Natural killer cell (primary cell): ENCODE measurements around the gene GAS2. TPM values are rescaled to one million over a fixed set of nuclear protein-coding genes. Genes with fewer than 3 reads are reported as not detected.

Experiments used
- ATAC-seq, 3 donors: fragments of 150-1000 bp in 2 of 3; fragments of 200-7000 bp in 1 of 3; cut with Tn5 transposase; 1 replicate in 1 of 3; 2 replicates in 2 of 3; pipeline ENCODE4 v1.10.0; 2021; ENCODE audit warnings: mild to moderate bottlenecking in 2 of 3, moderate library complexity in 2 of 3
- DNase-seq, 2 donors: peaks; one replicate each; pipeline versions ENCODE4 v3.0.0 to v3.0.0-alpha.2; 2013 to 2021; ENCODE audit warnings: mixed read lengths in 1 of 2
- H3K27ac ChIP-seq: one replicate; pipeline ENCODE4 v1.5.1; 2013; ENCODE audit warnings: mild to moderate bottlenecking, low read length
- H3K27me3 ChIP-seq: one replicate; pipeline ENCODE4 v1.6.1; 2013; ENCODE audit warnings: low read length; ENCODE audit not compliant: control insufficient read depth, insufficient read depth
- H3K36me3 ChIP-seq: one replicate; pipeline ENCODE4 v1.6.1; 2013; ENCODE audit warnings: low read length; ENCODE audit not compliant: control insufficient read depth, insufficient read depth
- H3K4me1 ChIP-seq: one replicate; pipeline ENCODE4 v1.6.1; 2013; ENCODE audit warnings: low read length; ENCODE audit not compliant: control insufficient read depth, insufficient read depth
- H3K4me3 ChIP-seq: one replicate; pipeline ENCODE4 v1.5.1; 2013; ENCODE audit warnings: low read length
- H3K9me3 ChIP-seq: one replicate; pipeline ENCODE4 v1.6.1; 2013; ENCODE audit warnings: low read length; ENCODE audit not compliant: control insufficient read depth, insufficient read depth
- H3K27ac Mint-ChIP-seq, 2 donors: one replicate each; pipeline ENCODE4 v1.8.0; 2022; ENCODE audit warnings: mild to moderate bottlenecking in 2 of 2, mixed read lengths in 2 of 2, moderate library complexity in 1 of 2
- H3K27me3 Mint-ChIP-seq, 2 donors: one replicate each; pipeline ENCODE4 v1.8.0; 2022; ENCODE audit warnings: low read depth in 2 of 2, mixed read lengths in 2 of 2
- H3K36me3 Mint-ChIP-seq: one replicate; pipeline ENCODE4 v1.8.0; 2022; ENCODE audit warnings: mixed read lengths
- H3K4me1 Mint-ChIP-seq, 2 donors: one replicate each; pipeline ENCODE4 v1.8.0; 2022; ENCODE audit warnings: mixed read lengths in 2 of 2
- H3K4me3 Mint-ChIP-seq: one replicate; pipeline ENCODE4 v1.8.0; 2022; ENCODE audit warnings: mild to moderate bottlenecking, moderate library complexity, mixed read lengths
- H3K9me3 Mint-ChIP-seq, 2 donors: one replicate each; pipeline ENCODE4 v1.8.0; 2022; ENCODE audit warnings: mixed read lengths in 2 of 2
- CTCF ChIP-seq: fragments of 200-600 bp; IDR thresholded peaks from one replicate; pipeline ENCODE4 v1.8.0; 2022; ENCODE audit warnings: antibody characterized with exemption
- WGBS: methylation state at CpG from one replicate; pipeline ENCODE4 v1.1.7; 2013; ENCODE audit warnings: missing lambda C conversion rate; ENCODE audit not compliant: insufficient coverage; 5-methylcytosine and 5-hydroxymethylcytosine counted together
- intact Hi-C: fragments of 100-400 bp; cut with micrococcal nuclease; formaldehyde crosslinking; loops from one replicate; pipeline ENCODE4 v1.14.2; 2022
- total RNA-seq, 4 donors: library from RNA; stranded (reverse); fragments of 120-200 nt in 1 of 4; gene quantifications; one replicate each; pipeline versions ENCODE4 v1.2.3 to v1.2.4, GENCODE V29; 2013 to 2022

GAS2 gene
- total RNA-seq, 3 donors from 2014 or later (not counting 1 experiment from before 2014, with no cell fraction given), result 2.0 to 3.5 (median 2.5) TPM

GRCh38 chr11:22763166-22763565 is 96.8 kb downstream of the GAS2 start:
- intact Hi-C loops, result no loop called here
- no peaks in the 10 kb centered on the region for H3K27me3 ChIP-seq
- Mint-ChIP-seq H3K27me3 (no peaks in the 10 kb centered on the region), H3K4me1 (no peaks in the 10 kb centered on the region), H3K27ac (no peak overlapping the region), H3K4me3 (no peak overlapping the region), H3K36me3 (no peaks in the 10 kb centered on the region), H3K9me3 (no peaks in the 10 kb centered on the region)
- no peak overlapping the region for H3K4me3 ChIP-seq
- TF ChIP-seq CTCF, result no peak
- no peaks in the 10 kb centered on the region for H3K4me1 ChIP-seq
- H3K36me3 ChIP-seq, result no peaks in the 10 kb centered on the region
- H3K9me3 ChIP-seq, result no peaks in the 10 kb centered on the region
- ATAC-seq (no peak), DNase-seq (no peak)
- no peak overlapping the region for H3K27ac ChIP-seq
- 80% methylated on average over 1 of the region's 1 CpG for WGBS

- Mint-ChIP-seq H3K9me3 (no peaks in the 10 kb centered on the region), H3K4me1 (no peaks in the 10 kb centered on the region), H3K27ac (no peak overlapping the region), H3K36me3 (no peaks in the 10 kb centered on the region), H3K27me3 (no peaks in the 10 kb centered on the region), H3K4me3 (no peak overlapping the region)
- intact Hi-C loops, result no loop called here
- H3K27me3 ChIP-seq, result no peaks in the 10 kb centered on the region
- 75% methylated on average over 1 of the region's 2 CpGs for WGBS
- H3K27ac ChIP-seq, result no peak overlapping the region
- H3K4me1 ChIP-seq, result no peaks in the 10 kb centered on the region
- ATAC-seq (no peak), DNase-seq (no peak)
- H3K9me3 ChIP-seq, result no peaks in the 10 kb centered on the region
- H3K36me3 ChIP-seq, result no peaks in the 10 kb centered on the region
- TF ChIP-seq CTCF, result no peak
- no peak overlapping the region for H3K4me3 ChIP-seq
Measured at GRCh38 chr11:22764735-22765134, 98.3 kb downstream of the GAS2 start.

GRCh38 chr11:22768281-22768680 is 101.9 kb downstream of the GAS2 start:
- TF ChIP-seq CTCF, result no peak
- Histone ChIP-seq H3K27me3 (no peaks in the 10 kb centered on the region), H3K36me3 (no peaks in the 10 kb centered on the region), H3K4me3 (no peak overlapping the region), H3K9me3 (no peaks in the 10 kb centered on the region), H3K27ac (no peak overlapping the region), H3K4me1 (no peaks in the 10 kb centered on the region)
- no peak for DNase-seq
- intact Hi-C loops, result no loop called here
- Mint-ChIP-seq H3K27ac (no peak overlapping the region), H3K4me1 (no peaks in the 10 kb centered on the region), H3K4me3 (no peak overlapping the region), H3K27me3 (no peaks in the 10 kb centered on the region), H3K9me3 (no peaks in the 10 kb centered on the region), H3K36me3 (no peaks in the 10 kb centered on the region)
- ATAC-seq, result no peak
- WGBS, result 79% methylated on average over 1 of the region's 1 CpG

GRCh38 chr11:22769081-22769480 is 102.7 kb downstream of the GAS2 start:
- no peak for DNase-seq
- no peak for ATAC-seq
- H3K4me3 ChIP-seq, result no peak overlapping the region
- WGBS, result 90% methylated on average over 1 of the region's 1 CpG
- no peak overlapping the region for H3K27ac Mint-ChIP-seq
- no peaks in the 10 kb centered on the region for H3K36me3 Mint-ChIP-seq
- H3K9me3 ChIP-seq, result no peaks in the 10 kb centered on the region
- H3K27ac ChIP-seq, result no peak overlapping the region
- H3K9me3 Mint-ChIP-seq, result no peaks in the 10 kb centered on the region
- no peak overlapping the region for H3K4me3 Mint-ChIP-seq
- intact Hi-C loops, result no loop called here
- H3K36me3 ChIP-seq, result no peaks in the 10 kb centered on the region
- H3K4me1 ChIP-seq, result no peaks in the 10 kb centered on the region
- no peak for TF ChIP-seq CTCF
- no peaks in the 10 kb centered on the region for H3K27me3 ChIP-seq
- peaks cover 0 to 3% of the 10 kb centered on the region in 2 donors for H3K27me3 Mint-ChIP-seq
- H3K4me1 Mint-ChIP-seq, result no peaks in the 10 kb centered on the region
